Measurements from ENCODE around the gene MUC2.

GRCh38 chr11:1112351-1113191, 37.9 kb downstream of the MUC2 start:
- no peak for TF ChIP-seq MXI1 (IDR thresholded peaks at IDR 0.05; ENCODE audit: low read depth, low read length)
- no peak for TF ChIP-seq SMAD1 (IDR thresholded peaks at IDR 0.05; ENCODE audit: low read depth, partially characterized antibody)
- no peak for TF ChIP-seq IRF3 (IDR thresholded peaks at IDR 0.05)
- TF ChIP-seq BRCA1 (IDR thresholded peaks at IDR 0.05; ENCODE audit: low read depth, low read length): no peak
- TF ChIP-seq JUND (IDR thresholded peaks at IDR 0.05; ENCODE audit: low read depth, low read length): no peak
- TF ChIP-seq, protein P1, sequence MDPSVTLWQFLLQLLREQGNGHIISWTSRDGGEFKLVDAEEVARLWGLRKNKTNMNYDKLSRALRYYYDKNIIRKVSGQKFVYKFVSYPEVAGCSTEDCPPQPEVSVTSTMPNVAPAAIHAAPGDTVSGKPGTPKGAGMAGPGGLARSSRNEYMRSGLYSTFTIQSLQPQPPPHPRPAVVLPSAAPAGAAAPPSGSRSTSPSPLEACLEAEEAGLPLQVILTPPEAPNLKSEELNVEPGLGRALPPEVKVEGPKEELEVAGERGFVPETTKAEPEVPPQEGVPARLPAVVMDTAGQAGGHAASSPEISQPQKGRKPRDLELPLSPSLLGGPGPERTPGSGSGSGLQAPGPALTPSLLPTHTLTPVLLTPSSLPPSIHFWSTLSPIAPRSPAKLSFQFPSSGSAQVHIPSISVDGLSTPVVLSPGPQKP (IDR thresholded peaks at IDR 0.05; ENCODE audit: low read depth, low read length): no peak
